ENCODE results near the gene GPBP1L1. TPM values are rescaled to one million over a fixed set of nuclear protein-coding genes. Genes with fewer than 3 reads are reported as not detected.
"Not testable (repeated sequence)": the region's sequence is repeated elsewhere in the genome, so short reads cannot be mapped to it uniquely, and the experiment has no call there.

GPBP1L1 gene
- total and polyA plus RNA-seq, 2 experiments from 2014 or later, result 67.9 to 95.8 TPM

- Histone ChIP-seq H3K36me3 (replicated peaks; ENCODE audit: insufficient read depth, low read depth) (no peaks in the 10 kb centered on the region), H3K4me1 (ENCODE audit: insufficient read depth) (no peaks in the 10 kb centered on the region), H3K4me3 (no peak overlapping the region), H3K4me2 (no peak overlapping the region), H4K20me1 (ENCODE audit: insufficient read depth, poor library complexity, severe bottlenecking) (no peaks in the 10 kb centered on the region), H3K9me3 (ENCODE audit: low read depth) (no peaks in the 10 kb centered on the region), H3K79me2 (no peaks in the 10 kb centered on the region), H2AFZ (no peak overlapping the region), H3K27ac (no peak overlapping the region), H3K27me3 (no peaks in the 10 kb centered on the region), H3K9me2 (replicated peaks; ENCODE audit: insufficient read depth) (no peaks in the 10 kb centered on the region)
- WGBS (ENCODE audit: low lambda C conversion rate, missing lambda C conversion rate), result 91% methylated on average over 1 of the region's 1 CpG
- TF ChIP-seq EZH2 (IDR thresholded peaks at IDR 0.05; ENCODE audit: borderline replicate concordance) (no peak), EZH2phosphoT487 (IDR thresholded peaks at IDR 0.05; ENCODE audit: low read depth, severe bottlenecking, unreplicated experiment) (no peak)
- TF ChIP-seq, protein P1, sequence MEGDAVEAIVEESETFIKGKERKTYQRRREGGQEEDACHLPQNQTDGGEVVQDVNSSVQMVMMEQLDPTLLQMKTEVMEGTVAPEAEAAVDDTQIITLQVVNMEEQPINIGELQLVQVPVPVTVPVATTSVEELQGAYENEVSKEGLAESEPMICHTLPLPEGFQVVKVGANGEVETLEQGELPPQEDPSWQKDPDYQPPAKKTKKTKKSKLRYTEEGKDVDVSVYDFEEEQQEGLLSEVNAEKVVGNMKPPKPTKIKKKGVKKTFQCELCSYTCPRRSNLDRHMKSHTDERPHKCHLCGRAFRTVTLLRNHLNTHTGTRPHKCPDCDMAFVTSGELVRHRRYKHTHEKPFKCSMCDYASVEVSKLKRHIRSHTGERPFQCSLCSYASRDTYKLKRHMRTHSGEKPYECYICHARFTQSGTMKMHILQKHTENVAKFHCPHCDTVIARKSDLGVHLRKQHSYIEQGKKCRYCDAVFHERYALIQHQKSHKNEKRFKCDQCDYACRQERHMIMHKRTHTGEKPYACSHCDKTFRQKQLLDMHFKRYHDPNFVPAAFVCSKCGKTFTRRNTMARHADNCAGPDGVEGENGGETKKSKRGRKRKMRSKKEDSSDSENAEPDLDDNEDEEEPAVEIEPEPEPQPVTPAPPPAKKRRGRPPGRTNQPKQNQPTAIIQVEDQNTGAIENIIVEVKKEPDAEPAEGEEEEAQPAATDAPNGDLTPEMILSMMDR (IDR thresholded peaks at IDR 0.05; ENCODE audit: poor library complexity), result no peak
- DNase-seq (ENCODE audit: low spot score), result no peak
Measured at GRCh38 chr1:45704637-45705036, 18.3 kb upstream of the GPBP1L1 start.

DNA sequence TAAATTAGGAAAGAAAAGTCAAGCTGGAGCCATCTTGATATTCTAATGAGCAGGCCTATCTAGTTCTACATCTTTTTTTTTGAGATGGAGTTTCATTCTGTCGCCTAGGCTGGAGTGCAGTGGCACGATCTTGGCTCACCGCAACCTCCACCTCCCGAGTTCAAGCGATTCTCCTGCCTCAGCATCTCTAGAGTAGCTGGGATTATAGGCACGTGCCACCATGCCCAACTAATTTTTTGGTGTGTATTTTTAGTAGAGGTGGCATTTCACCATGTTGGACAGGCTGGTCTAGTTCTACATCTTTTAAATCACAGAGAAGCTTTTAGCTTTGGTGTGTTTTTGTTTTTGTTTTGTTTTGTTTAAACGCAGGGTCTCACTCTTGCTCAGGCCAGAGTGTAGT, 8.5 kb upstream of the GPBP1L1 start:
- DNase-seq (ENCODE audit: low spot score), result no peak
- TF ChIP-seq EZH2phosphoT487 (IDR thresholded peaks at IDR 0.05; ENCODE audit: low read depth, severe bottlenecking, unreplicated experiment) (no peak), EZH2 (IDR thresholded peaks at IDR 0.05; ENCODE audit: borderline replicate concordance) (no peak)
- TF ChIP-seq, protein P1 (IDR thresholded peaks at IDR 0.05; ENCODE audit: poor library complexity), result no peak
- Histone ChIP-seq H3K27me3 (no peaks in the 10 kb centered on the region), H3K79me2 (peaks cover 12% of the 10 kb centered on the region), H3K4me3 (no peak overlapping the region), H4K20me1 (ENCODE audit: insufficient read depth, poor library complexity, severe bottlenecking) (no peaks in the 10 kb centered on the region), H3K9me3 (ENCODE audit: low read depth) (no peaks in the 10 kb centered on the region), H3K9me2 (replicated peaks; ENCODE audit: insufficient read depth) (no peaks in the 10 kb centered on the region), H3K4me2 (no peak overlapping the region), H2AFZ (no peak overlapping the region), H3K27ac (no peak overlapping the region), H3K36me3 (replicated peaks; ENCODE audit: insufficient read depth, low read depth) (no peaks in the 10 kb centered on the region), H3K4me1 (ENCODE audit: insufficient read depth) (no peaks in the 10 kb centered on the region)
- whole genome bisulfite sequencing (ENCODE audit: low lambda C conversion rate, missing lambda C conversion rate), result 96% methylated on average over 7 of the region's 7 CpGs

DNA sequence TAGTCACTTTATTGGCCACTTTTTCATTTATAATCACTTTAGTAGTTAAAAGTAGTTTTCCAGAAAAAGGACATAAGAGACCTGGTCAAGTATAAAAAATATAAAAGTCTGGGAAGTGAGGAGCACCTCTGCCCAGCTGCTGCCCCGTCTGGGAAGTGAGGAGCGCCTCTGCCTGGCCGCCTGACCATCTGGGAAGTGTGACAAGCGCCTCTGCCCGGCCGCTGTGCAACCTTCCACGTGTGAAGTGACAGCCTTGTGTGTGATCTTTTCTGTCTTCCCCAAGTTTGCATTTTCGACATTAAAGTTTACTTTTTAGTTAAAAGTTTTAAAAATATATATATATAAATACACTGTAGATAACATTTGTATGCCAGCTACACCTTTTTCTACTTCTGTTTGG, 7.5 kb upstream of the GPBP1L1 start:
- not testable (repeated sequence) for H3K36me3 ChIP-seq (replicated peaks; ENCODE audit: insufficient read depth, low read depth); H3K27ac ChIP-seq; H3K9me2 ChIP-seq (replicated peaks; ENCODE audit: insufficient read depth); H3K4me2 ChIP-seq; H3K9me3 ChIP-seq (ENCODE audit: low read depth); H3K27me3 ChIP-seq; H3K4me3 ChIP-seq; H3K4me1 ChIP-seq (ENCODE audit: insufficient read depth); H4K20me1 ChIP-seq (ENCODE audit: insufficient read depth, poor library complexity, severe bottlenecking); H2AFZ ChIP-seq; DNase-seq (ENCODE audit: low spot score)
- WGBS (ENCODE audit: low lambda C conversion rate, missing lambda C conversion rate), result 96% methylated on average over 8 of the region's 8 CpGs
- H3K79me2 ChIP-seq, result peaks cover 22% of the 10 kb centered on the region

DNA sequence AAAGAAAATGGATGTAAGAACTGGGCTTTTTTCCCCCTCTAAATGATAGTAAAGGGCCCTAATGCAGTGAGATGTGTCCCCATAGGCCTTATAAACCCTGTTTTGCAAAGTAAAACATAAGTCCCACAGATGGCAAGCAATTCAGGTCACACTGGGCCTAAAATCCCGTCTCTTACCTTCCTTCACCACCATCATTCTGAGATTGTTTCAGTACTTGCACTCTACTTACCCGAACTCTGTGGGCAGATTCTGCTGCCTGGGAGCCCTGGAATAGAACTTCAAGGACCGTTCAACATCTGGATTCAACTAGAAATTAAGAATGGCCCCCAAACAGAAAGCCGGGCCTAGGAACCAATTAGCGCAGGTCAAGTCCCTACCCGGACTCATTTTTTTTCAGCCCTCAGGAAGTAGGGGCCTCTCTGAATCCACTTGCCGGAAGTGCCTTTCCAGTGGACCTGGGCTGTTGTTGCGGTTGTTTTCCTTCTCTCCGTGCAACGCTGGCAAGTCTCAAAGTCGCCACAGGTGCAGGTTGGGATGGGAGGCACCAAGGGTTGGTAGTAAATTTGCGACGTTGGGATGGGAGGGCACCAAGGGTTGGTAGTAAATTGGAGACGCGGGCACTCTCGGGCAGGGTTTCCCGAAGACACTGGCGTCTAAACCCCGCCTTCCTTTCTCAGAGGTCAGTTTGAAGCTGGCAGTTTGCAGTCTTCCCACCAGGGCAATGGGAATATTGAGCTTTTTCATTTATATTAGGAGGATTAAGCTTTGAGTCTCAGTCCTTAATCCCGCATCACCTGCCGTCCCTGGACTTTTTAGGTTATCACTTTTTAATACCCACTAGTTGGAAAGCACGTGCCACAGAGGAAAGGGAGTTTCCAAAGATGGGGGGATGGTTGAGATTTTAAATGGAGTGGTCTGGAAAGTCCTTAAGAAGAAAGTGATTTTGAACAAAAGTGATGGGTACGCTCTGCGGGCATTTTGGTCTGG, 1.7 kb upstream of the GPBP1L1 start, which contains the start of gene TMEM69:
TSS of gene TMEM69 (plus strand) at position 428 of the 987 bp plus-strand sequence. CDS start 2,888 bp downstream, outside the sequence.
- no peaks in the 10 kb centered on the region for H3K27me3 ChIP-seq
- WGBS (ENCODE audit: low lambda C conversion rate, missing lambda C conversion rate), result 5% methylated on average over 24 of the region's 24 CpGs
- TF ChIP-seq EZH2phosphoT487 (IDR thresholded peaks at IDR 0.05; ENCODE audit: low read depth, severe bottlenecking, unreplicated experiment), result no peak
- TF ChIP-seq, protein P1 (IDR thresholded peaks at IDR 0.05; ENCODE audit: poor library complexity), result no peak
- TF ChIP-seq EZH2 (IDR thresholded peaks at IDR 0.05; ENCODE audit: borderline replicate concordance), result no peak
- no peaks in the 10 kb centered on the region for H3K9me2 ChIP-seq (replicated peaks; ENCODE audit: insufficient read depth)
- no peaks in the 10 kb centered on the region for H3K36me3 ChIP-seq (replicated peaks; ENCODE audit: insufficient read depth, low read depth)
- H3K4me3 ChIP-seq, result peak within 1 kb of the TSS; percentile 95
- H3K4me1 ChIP-seq (ENCODE audit: insufficient read depth), result peaks cover 5% of the 10 kb centered on the region
- DNase-seq (ENCODE audit: low spot score), result peak; percentile 88
- H3K79me2 ChIP-seq, result peaks cover 59% of the 10 kb centered on the region
- H3K27ac ChIP-seq, result peak within 1 kb of the TSS; percentile 97
- peaks cover 19% of the 10 kb centered on the region for H4K20me1 ChIP-seq (ENCODE audit: insufficient read depth, poor library complexity, severe bottlenecking)
- H3K9me3 ChIP-seq (ENCODE audit: low read depth), result no peaks in the 10 kb centered on the region
- peak within 1 kb of the TSS; percentile 80 for H2AFZ ChIP-seq
- peak within 1 kb of the TSS; percentile 76 for H3K4me2 ChIP-seq

Data from hepatocyte (in vitro differentiated cells).